GM12891 (cell line): ENCODE measurements around the gene TET3.
A peak's percentile ranks its signal among the peaks of the same experiment; 100 is the strongest.

Experiments
- DNase-seq: peaks from one replicate; pipeline ENCODE4 v3.0.0; 2011; ENCODE audit warnings: low spot score; ENCODE audit not compliant: insufficient read length
- FAIRE-seq: peaks from 2 replicates; lab custom pipeline; 2011; peaks lifted over from hg19 to GRCh38; lab: Jason Lieb, UNC
- PAX5 ChIP-seq: IDR thresholded peaks from 2 replicates; pipeline ENCODE4 v1.6.1; 2011; ENCODE audit warnings: low read length, moderate library complexity, mild to moderate bottlenecking; ENCODE audit not compliant: insufficient read depth, severe bottlenecking
- POLR2A ChIP-seq: IDR thresholded peaks from 2 replicates; pipeline ENCODE4 v1.6.1; 2011; ENCODE audit warnings: low read depth, low read length, control low read depth
- POLR2AphosphoS5 ChIP-seq: IDR thresholded peaks from 2 replicates; pipeline ENCODE4 v1.6.1; 2011; ENCODE audit warnings: low read depth, low read length, control low read depth
- POU2F2 ChIP-seq: IDR thresholded peaks from 2 replicates; pipeline ENCODE4 v1.6.1; 2011; ENCODE audit warnings: low read depth, mild to moderate bottlenecking, control low read depth, low read length, moderate library complexity
- SPI1 ChIP-seq: IDR thresholded peaks from 2 replicates; pipeline ENCODE4 v1.6.1; 2011; ENCODE audit warnings: low read depth, low read length, control low read depth
- TAF1 ChIP-seq: IDR thresholded peaks from 2 replicates; pipeline ENCODE4 v1.6.1; 2011; ENCODE audit warnings: low read depth, low read length, control low read depth

Gene TET3

DNA sequence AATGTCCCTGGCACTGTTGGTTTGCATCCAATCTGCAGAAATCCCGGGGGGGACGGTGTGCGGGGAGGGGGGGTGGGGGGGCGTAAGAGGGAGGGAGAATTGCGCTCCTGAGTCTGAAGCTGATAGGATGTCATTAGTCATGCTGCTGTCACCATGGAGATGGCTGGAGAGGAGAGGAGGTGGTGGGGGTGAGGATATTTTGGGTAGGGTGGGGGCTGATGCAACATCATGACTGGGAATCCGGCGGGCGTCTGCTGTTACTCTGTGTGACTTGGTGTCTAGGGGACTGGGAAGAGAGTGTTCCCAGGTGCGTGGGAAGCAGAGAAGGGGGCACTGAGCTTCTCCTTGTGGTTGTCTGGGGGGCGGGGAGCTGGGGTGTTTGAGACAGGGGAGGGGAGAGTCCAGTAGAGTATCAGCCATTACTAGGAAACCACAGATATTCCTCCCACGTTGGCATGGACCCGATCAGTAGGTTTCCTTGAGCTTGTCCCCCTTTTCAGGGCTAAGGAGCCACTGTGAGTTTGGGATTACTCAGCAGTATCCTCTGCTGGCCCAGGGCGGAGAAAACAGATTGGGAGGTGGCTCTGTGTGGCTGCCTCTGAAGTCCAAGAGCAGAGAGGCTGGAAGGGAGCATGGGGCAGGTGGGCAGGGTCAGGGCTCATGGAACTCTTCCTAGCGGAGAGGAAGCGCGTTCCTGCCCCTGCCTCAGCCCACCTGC lies 18.9 kb downstream of the TET3 start:
- DNase-seq (no peak), FAIRE-seq (no peak)
- no peak for TF ChIP-seq PAX5
- no peak for TF ChIP-seq SPI1

DNA sequence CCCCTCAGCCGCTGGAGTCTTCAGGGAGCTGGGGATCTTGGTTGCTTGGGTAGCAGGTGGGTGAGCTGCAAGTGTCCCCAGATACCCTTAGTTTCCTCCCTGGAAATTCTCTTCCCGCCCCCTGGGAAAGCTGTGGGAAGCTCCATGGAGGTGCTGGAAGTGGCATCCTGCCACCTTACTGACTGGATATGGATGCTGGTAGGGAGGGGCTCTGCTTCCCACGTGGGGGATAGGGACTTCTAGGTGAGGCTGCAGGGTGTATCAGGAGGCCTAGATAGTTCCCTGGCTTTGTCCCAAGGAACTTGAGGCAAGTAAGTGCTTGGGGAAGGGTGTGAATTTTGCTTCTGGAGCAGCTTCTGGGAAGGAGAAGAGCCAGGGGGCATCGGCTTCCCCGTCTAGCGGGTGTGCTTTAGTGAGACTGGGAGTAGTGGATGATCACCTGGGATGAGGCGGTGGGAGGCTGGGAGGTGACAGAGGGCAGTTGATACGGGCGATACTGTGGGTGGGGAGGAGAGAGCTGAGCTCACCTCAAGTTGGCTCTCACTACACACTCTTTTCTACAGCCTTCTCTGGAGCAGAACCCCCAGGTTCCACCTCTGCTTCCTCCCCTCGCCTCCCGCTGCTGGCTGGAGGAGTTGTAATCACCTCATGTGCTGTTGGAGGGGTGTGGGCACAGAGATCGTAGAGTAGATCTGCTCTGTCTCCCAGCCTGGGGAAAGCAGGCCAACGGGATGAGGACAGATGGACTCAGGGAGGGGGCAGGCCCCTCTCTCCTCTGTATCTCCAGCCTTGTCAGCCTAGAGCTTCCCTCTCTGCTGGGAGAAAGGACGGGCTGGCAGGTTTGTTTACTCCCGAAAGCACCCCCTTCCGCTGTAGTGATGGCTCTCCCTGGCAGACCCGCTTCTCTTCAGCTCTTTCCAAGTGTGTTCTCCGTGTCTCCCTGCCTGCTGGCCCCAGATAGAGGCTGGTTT lies 19.8 kb downstream of the TET3 start:
- FAIRE-seq, result no peak

DNA sequence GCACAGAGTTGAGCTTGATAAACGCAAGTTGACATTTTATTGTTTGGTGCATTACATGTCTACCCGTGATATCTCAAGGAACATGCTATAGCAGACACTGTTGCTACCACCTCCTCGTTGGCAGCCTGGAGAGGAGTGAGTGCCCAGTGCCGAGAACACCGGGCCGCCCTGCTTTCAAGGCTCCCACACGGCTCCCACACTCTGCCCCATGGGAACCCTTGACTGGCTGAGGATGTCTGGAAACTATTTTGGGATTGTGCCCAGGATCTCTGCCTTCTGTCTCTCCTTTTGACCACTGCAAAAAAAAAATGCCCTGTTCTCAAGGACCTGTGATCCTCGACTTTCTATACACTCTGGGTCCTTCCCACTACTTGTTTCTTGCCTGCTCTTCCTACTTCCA lies 21.1 kb downstream of the TET3 start:
- FAIRE-seq (peak; percentile 41), DNase-seq (no peak)

More for the DNA sequence above, 19.8 kb downstream of the TET3 start:
- no peak for DNase-seq
- TF ChIP-seq POLR2AphosphoS5, result no peak
- TF ChIP-seq POU2F2, result no peak
- TF ChIP-seq TAF1, result no peak
- no peak for TF ChIP-seq SPI1

DNA sequence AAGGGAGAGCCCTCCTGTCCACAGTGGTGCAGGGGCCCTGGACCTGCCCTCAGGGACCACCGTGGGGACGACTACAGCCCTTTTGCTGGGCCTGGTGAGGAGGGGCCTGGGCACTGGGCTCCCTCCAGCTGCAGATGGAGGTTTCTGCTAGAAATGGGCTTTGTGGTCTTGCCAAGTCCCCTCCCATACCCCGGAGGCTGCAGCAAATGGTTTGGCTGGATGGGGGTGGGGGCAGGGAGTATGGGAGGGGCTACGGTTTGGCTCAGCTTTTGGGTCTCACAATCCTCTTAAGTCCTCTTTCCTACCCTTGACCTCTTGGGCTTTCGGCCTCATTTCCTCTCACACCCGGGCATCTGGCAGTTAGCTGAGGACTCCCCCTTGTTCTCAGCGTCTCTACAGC lies 21.7 kb downstream of the TET3 start:
- no peak for FAIRE-seq
- no peak for DNase-seq
- no peak for TF ChIP-seq POU2F2
- no peak for TF ChIP-seq SPI1
- TF ChIP-seq TAF1, result no peak
- TF ChIP-seq POLR2A, result no peak
- no peak for TF ChIP-seq PAX5
- TF ChIP-seq POLR2AphosphoS5, result no peak

More for the DNA sequence above, 21.1 kb downstream of the TET3 start:
- TF ChIP-seq POLR2AphosphoS5, result no peak
- no peak for TF ChIP-seq POU2F2
- no peak for TF ChIP-seq SPI1
- no peak for TF ChIP-seq PAX5
- no peak for TF ChIP-seq POLR2A
- no peak for TF ChIP-seq TAF1

DNA sequence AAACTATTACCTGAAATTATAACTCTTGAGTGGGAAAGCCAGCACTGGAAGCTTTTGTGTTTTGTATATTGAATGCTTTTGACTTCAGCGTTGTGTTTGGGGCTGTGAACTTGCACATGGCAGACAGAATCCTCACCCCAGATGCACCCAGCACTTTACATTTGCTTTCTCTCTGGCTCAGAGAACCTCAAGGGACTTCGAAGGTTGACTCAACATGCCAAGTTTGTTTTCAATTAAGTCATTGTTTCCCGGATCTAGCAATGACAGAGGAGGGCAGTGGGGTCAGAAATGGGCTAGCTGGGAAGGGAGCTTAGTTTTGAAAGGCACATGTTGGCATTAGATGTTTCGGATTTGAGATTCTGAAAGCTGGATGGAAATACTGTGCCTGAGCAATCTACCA lies 22.4 kb downstream of the TET3 start:
- TF ChIP-seq POU2F2 (no peak), TAF1 (no peak), SPI1 (no peak), PAX5 (no peak), POLR2A (no peak)
- FAIRE-seq (no peak), DNase-seq (no peak)

DNA sequence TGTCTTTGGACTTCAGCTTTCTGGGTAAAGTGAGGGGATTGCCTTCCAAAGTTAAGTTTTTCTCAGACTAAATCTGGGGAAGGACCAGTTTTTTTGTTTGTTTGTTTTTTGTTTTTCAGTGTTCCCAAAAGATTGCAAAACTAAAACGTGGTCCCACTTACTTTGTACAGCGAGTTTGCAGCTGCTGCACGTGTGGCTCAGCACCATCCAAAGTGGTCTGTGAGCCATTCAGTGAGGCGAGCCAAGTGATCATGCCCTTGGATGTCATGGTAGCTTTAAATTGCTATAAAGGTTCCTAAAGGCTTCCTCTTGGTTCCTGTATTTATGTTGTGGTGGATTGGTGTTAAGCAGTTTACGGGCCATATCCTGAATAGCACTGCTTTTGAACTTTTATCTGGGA lies 23.0 kb downstream of the TET3 start:
- TF ChIP-seq POLR2A (no peak), POU2F2 (no peak), POLR2AphosphoS5 (no peak), SPI1 (no peak), TAF1 (no peak), PAX5 (no peak)
- DNase-seq (no peak), FAIRE-seq (no peak)

DNA sequence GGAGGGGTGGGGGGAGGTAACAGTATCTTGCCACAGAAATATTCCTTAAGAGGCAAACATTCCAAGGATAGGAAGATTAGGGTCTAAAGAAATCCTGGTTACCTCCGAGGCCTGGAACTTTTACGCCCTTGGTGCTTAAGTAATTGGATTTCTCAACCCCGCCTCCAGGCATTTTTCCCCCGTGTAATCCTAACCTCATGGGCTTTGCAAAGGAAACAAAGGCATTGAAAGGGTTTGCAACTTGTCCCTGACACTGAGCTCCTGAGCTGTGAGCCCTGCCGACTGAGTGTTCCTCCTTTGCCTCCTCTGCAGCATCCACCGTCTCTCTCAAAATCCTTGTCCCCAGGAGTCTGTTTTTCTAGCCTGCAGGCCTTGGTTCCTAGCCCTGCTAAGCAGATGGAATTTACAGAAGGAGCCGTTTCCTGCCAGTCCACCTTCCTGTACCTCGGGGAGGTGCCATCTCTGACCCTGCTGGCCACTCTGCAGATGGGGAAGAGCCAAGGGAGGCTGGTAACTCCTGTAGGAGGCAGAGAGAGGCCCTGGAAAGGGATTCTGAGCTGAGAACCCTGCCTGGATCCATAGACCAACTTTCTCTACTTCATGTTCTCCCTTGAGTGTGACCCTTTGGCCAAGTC lies 24.2 kb downstream of the TET3 start:
- FAIRE-seq (no peak), DNase-seq (no peak)
- TF ChIP-seq SPI1 (no peak), POLR2AphosphoS5 (no peak)

DNA sequence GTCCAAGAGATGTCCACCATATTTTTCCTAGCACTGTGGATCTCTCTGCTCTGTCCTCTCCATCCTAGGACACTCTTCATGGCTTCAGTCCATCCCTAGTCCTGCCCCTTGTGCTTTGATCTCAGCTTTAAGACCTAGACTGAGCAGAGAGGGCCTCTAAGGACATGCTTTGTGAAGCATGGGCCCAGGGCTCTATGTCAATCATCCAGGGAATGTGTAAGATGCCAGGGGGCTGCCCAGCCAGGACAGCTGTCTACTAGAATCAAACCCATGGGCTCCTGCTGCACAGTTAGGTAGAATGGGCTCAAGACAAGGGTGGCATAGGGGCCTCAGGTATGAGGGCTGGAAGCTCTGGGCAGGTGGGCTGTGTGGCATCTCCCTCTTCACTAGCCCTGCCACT lies 24.9 kb downstream of the TET3 start:
- FAIRE-seq, result no peak
- no peak for DNase-seq
- TF ChIP-seq POLR2A (no peak), POLR2AphosphoS5 (no peak), POU2F2 (no peak), SPI1 (no peak), TAF1 (no peak), PAX5 (no peak)

DNA sequence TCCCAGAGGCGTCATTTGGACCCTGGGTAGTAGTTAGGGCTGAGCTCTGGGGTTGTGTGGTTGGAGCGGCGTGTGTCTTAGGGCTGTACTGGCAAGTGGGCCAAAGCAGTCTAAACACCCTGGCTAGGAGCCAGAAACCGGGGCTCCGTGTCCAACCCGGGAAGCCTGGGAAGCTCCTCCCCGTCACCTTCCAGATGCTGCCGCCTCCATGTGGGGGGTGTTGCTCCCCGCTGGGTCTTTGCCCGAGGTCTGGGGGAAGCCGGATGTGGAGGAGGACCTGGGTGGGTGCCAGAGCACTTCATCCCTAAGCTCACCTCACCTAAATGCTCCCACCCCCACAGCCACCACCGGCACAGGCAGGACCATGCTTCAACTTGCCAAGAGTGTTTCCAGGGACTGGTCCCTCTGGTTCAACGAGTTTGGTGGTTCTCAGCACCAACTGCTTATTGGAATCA lies 25.4 kb downstream of the TET3 start:
- TF ChIP-seq POLR2A (no peak), POLR2AphosphoS5 (no peak), SPI1 (no peak), TAF1 (no peak), PAX5 (no peak)
- DNase-seq (no peak), FAIRE-seq (no peak)
